Measurements from ENCODE around the gene FRMD4A. TPM values are rescaled to one million over a fixed set of nuclear protein-coding genes. Genes with fewer than 3 reads are reported as not detected.

The FRMD4A gene
- total RNA-seq, 4 donors from 2014 or later: 5.6 to 34.1 (median 19.4) TPM

DNA sequence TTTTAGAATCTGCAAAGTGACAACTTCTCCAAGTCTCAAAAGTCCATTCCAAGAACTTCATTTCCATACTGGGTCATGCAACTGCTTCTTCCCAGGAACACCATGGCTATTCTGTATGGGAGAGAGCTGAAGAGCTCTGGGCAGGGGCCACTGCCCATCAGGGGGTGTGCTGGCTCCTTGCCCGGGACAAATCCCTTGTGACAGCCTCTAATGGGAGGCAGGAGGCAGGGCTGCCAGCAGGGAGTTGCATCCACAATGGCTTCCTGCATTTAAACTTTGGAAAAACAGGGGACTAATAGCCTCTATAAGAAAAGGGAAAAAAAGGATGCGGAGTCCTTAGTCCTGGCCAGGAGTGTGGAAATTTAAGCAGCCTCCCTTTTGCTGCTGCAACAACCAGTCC lies 18.4 kb upstream of the FRMD4A start:
- Histone ChIP-seq H3K9me3 (no peaks in the 10 kb centered on the region), H3K4me1 (no peaks in the 10 kb centered on the region), H3K4me3 (no peak overlapping the region), H3K27ac (no peak overlapping the region), H3K36me3 (no peaks in the 10 kb centered on the region), H3K27me3 (no peaks in the 10 kb centered on the region)
- TF ChIP-seq, protein P1, sequence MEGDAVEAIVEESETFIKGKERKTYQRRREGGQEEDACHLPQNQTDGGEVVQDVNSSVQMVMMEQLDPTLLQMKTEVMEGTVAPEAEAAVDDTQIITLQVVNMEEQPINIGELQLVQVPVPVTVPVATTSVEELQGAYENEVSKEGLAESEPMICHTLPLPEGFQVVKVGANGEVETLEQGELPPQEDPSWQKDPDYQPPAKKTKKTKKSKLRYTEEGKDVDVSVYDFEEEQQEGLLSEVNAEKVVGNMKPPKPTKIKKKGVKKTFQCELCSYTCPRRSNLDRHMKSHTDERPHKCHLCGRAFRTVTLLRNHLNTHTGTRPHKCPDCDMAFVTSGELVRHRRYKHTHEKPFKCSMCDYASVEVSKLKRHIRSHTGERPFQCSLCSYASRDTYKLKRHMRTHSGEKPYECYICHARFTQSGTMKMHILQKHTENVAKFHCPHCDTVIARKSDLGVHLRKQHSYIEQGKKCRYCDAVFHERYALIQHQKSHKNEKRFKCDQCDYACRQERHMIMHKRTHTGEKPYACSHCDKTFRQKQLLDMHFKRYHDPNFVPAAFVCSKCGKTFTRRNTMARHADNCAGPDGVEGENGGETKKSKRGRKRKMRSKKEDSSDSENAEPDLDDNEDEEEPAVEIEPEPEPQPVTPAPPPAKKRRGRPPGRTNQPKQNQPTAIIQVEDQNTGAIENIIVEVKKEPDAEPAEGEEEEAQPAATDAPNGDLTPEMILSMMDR (IDR thresholded peaks at IDR 0.05): no peak
- TF ChIP-seq POLR2A (IDR thresholded peaks at IDR 0.05): no peak
- intact Hi-C loops (cut with DNase I; ENCODE audit: low total_unique reads): no loop called here
- DNase-seq: no peak

DNA sequence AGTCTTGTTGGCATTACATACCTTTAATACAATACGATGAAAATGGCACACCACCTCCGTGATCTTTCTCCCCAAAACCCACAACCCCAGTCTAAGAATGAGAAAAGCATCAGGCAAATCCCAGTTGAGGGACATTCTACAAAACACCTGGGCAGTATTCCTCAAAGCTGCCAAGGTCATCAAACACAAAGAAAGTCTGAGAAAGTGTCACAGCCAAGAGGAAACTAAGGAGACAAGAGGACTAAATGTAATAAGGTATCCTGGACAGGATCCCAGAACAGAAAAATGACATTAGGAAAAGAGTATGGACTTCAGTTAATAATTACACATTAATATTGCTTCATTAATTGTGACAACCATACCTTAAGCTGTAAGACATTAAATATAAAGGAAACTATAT lies 14.5 kb upstream of the FRMD4A start:
- Histone ChIP-seq H3K4me1 (no peaks in the 10 kb centered on the region), H3K9me3 (no peaks in the 10 kb centered on the region), H3K27ac (no peak overlapping the region), H3K4me3 (no peak overlapping the region), H3K36me3 (no peaks in the 10 kb centered on the region), H3K27me3 (no peaks in the 10 kb centered on the region)
- intact Hi-C loops (cut with DNase I; ENCODE audit: low total_unique reads): no loop called here
- no peak for TF ChIP-seq POLR2A (IDR thresholded peaks at IDR 0.05)
- TF ChIP-seq, protein P1 (IDR thresholded peaks at IDR 0.05): no peak
- no peak for DNase-seq

DNA sequence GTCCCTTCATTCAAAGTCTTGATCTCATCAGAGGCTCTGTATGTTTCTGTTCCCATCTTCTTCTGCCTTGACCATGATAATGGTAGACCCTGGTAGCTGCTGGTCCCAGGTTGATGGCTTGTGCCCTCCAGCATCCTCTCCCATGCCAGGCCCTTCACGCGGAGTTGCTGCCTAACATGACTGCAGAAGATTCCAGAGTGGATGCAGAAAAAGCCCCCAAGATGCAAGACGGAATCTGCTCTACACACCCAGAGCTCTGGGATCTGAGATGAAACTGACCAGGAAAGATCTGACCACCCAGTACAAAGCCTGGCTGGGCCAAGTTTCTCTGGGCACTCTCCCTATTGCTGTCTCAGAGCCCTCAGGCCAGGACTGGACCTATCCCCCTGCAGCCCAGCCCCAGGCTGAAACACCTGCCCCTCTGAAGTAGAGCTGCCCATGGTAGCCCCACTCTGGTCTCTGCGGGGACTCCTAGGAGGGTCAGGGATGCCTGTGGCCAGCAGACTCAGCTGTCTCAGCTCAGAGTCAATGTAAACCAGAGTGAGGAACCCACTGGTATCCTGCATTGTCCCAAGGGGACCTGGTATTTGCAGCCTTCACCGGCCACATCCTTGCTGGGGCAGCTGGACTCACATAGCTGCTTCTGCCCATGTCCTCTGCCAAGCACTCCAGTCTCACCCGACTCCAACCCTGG lies 9.5 kb upstream of the FRMD4A start:
- no peaks in the 10 kb centered on the region for H3K9me3 ChIP-seq
- intact Hi-C loops (cut with DNase I; ENCODE audit: low total_unique reads): no loop called here
- H3K36me3 ChIP-seq: no peaks in the 10 kb centered on the region
- no peak for TF ChIP-seq POLR2A (IDR thresholded peaks at IDR 0.05)
- TF ChIP-seq, protein P1 (IDR thresholded peaks at IDR 0.05): no peak
- H3K4me1 ChIP-seq: no peaks in the 10 kb centered on the region
- no peak for DNase-seq
- no peak overlapping the region for H3K27ac ChIP-seq
- H3K27me3 ChIP-seq: no peaks in the 10 kb centered on the region
- no peak overlapping the region for H3K4me3 ChIP-seq

DNA sequence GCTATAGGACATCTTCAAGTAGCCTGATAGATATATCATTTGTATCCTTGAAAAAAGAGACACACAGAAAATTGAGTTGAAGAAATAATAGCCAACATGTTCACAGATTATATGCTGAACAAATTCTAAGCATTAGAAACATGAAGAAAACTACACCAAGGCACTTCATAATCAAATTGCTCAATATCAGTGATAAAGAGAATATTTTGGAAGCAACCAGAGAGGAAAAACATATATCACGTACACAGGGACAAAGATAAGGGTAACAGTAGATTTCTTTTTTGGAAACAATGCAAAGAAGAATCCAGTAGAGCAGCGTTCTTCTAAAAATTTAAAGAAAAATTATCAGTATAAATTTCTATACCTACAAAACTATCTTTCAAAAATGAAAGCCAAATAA lies 6.0 kb upstream of the FRMD4A start:
- Histone ChIP-seq H3K27me3 (no peaks in the 10 kb centered on the region), H3K9me3 (no peaks in the 10 kb centered on the region), H3K27ac (no peak overlapping the region), H3K36me3 (no peaks in the 10 kb centered on the region), H3K4me1 (no peaks in the 10 kb centered on the region), H3K4me3 (no peak overlapping the region)
- no peak for TF ChIP-seq POLR2A (IDR thresholded peaks at IDR 0.05)
- TF ChIP-seq, protein P1 (IDR thresholded peaks at IDR 0.05): no peak
- no peak for DNase-seq
- intact Hi-C loops (cut with DNase I; ENCODE audit: low total_unique reads): no loop called here

DNA sequence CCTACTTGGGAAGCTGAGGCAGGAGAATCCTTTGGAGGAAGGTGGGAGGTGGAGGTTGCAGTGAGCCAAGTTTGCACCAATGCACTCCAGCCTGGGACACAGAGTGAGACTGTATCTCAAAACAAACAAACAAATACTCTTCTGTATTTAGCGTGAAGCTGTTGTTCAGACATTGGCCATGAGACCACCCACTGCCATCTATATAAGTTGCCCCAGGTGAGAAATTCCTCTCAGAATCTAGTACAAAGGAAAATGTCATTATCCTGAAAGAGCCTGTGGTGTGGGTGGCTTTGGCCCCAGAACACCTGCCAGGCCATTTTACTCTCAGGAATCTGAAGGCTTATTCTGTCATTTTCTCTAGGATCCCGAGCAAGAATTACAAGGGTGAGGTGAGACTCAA lies 4.0 kb upstream of the FRMD4A start:
- Histone ChIP-seq H3K4me3 (no peak overlapping the region), H3K27me3 (no peaks in the 10 kb centered on the region), H3K9me3 (no peaks in the 10 kb centered on the region), H3K4me1 (no peaks in the 10 kb centered on the region), H3K27ac (no peak overlapping the region), H3K36me3 (no peaks in the 10 kb centered on the region)
- intact Hi-C loops (cut with DNase I; ENCODE audit: low total_unique reads): no loop called here
- no peak for DNase-seq
- TF ChIP-seq, protein P1 (IDR thresholded peaks at IDR 0.05): no peak
- TF ChIP-seq POLR2A (IDR thresholded peaks at IDR 0.05): no peak

Measured in uterus (tissue), 4 donors.